Measurements from ENCODE around the gene SULT6B1.

- TF ChIP-seq CTCF (conservative IDR thresholded peaks at IDR 0.05; ENCODE audit: low read depth, low read length) = no peak
- TF ChIP-seq EZH2 (IDR thresholded peaks at IDR 0.05; ENCODE audit: borderline replicate concordance, low read depth, low read length, poor library complexity, severe bottlenecking) = no peak
Measured at GRCh38 chr2:37125416-37125815, 63.1 kb downstream of the SULT6B1 start.

All from A673 (cell line).